ENCODE data around the gene NEXN. TPM values are rescaled to one million over a fixed set of nuclear protein-coding genes. Genes with fewer than 3 reads are reported as not detected.
"Not testable (repeated sequence)": the region's sequence is repeated elsewhere in the genome, so short reads cannot be mapped to it uniquely, and the experiment has no call there.

NEXN gene
- total RNA-seq, 1 donor from 2014 or later: under 0.01 TPM

DNA sequence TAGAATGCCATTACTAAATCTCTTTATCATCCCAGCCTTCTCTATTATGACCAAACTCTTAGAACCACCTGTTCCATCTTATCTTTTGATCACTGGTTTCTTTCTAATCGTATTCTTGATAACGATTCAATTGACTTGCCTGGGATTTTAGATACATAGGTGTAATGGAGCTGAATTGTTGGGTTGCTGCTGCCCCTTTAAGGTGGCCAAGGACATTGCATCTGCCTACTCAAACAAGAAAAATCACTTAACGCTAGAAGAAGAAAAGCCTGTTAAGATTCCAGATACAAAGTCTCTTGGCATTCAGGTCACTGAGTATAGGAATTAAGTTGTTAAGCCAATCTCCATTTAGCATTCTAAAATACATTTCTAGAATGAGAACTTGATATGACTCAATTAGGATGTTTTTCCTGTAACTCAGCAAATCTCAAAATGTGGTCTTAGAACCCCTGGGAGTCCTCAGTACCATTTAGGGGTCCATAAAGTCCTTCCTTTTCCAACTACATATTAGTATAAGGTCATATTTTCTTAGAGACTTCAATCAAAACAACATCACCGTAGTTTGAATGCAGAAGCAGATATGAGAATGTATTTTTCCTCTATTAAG, 12.4 kb downstream of the NEXN start:
- no peak for FAIRE-seq
- peak in 1 of 2 donors; percentile 34 for DNase-seq (ENCODE audit: low spot score in 2 of 2)

DNA sequence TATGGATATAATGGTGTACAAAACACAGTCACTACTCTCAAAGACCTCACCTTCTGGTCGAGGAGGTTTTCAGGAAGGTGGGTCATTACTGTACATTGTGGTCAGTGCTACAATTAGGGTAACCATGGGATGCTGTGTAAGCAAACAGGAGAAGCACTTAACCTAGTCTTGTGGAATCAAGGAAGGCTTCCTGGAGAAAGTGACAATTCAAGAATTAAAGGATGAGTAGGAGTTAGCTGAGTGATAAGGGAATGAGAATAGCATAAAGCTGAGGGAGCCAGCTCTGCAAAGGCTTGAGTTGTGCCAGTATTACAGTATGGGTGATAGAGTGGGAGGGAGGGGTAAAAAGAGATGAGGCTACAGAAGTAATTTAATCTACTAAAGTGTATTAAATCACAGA, 17.2 kb downstream of the NEXN start:
- DNase-seq (ENCODE audit: low spot score in 2 of 2) (no peak), FAIRE-seq (no peak)

DNA sequence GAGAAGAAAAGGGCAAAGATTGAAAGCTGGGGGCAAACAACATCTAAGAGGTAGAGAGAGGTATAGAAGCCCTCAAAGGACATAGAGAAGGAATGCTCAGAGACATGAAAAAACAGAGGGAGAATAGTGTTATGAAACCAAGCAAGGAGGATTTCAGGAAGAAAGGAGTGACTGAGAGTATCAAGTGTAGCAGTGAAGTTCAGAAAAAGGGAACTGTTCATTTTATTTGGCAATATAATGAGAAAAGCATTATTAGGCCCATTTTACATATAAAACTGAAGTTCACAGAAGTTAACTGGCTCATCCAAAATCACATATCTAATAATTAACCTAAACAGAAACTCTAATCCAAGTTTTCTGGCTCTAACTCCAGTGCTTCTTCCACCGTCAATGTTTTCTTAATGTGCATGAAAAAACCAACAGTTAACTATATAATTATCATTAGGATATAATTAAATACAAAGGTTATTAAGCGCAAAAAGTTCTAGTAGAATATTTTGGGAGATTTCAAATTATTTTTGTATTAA, 17.7 kb downstream of the NEXN start:
- DNase-seq (ENCODE audit: low spot score in 2 of 2) (no peak), FAIRE-seq (peak; percentile 42)

DNA sequence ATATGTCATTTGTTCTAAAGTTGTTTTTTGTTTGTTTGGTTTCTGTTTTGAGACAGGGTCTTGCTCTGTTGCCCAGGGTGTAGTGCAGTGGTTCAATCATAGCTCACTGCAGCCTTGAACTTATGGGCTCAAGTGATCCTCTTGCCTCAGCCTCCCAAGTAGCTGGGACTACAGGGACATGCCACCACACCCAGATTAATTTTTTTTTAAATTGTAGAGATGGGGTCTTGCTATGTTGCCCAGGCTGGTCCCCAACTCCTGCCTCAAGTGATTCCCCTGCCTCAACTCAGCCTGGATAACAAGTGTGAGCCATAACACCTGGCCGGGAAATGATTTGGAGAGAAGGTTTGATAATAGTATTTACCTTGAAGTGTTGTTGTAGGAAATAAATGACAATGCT, 18.2 kb downstream of the NEXN start:
- DNase-seq (ENCODE audit: low spot score in 2 of 2) (no peak), FAIRE-seq (no peak)

DNA sequence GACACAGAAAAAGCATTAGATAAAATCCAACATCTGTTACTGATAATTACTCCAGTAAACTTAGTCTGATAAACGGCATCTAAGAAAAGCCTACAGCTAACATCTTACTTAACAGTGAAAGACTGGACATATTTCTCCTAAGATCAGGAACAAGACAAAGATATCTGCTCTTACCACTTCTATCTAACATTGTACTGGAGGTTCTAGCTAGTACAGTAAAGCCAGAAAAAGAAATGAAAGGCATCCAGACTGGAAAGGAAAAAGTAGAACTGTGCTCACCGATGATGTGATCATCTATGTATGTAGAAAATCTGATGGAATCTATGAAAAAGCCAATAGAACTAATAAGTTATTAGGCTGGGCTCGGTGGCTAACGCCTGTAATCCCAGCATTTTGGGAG, 21.7 kb downstream of the NEXN start:
- FAIRE-seq: no peak

DNA sequence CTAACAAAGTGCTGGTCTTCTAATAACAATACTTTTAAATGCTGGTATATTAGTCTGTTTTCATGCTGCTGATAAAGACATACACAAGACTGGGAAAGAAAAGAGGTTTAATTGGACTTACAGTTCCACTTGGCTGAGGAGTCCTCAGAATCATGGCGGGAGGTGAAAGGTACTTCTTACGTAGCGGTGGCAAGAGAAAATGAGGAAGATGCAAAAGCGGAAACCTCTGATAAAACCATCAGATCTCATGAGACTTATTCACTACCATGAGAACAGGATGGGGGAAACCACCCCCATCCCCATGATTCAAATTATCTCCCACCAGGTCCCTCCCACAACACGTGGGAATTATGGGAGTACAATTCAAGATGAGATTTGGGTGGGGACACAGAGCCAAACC, 30.5 kb downstream of the NEXN start:
- FAIRE-seq; DNase-seq (ENCODE audit: low spot score in 2 of 2): not testable (repeated sequence)

More for the DNA sequence above, 21.7 kb downstream of the NEXN start:
- no peak for DNase-seq (ENCODE audit: low spot score in 2 of 2)

DNA sequence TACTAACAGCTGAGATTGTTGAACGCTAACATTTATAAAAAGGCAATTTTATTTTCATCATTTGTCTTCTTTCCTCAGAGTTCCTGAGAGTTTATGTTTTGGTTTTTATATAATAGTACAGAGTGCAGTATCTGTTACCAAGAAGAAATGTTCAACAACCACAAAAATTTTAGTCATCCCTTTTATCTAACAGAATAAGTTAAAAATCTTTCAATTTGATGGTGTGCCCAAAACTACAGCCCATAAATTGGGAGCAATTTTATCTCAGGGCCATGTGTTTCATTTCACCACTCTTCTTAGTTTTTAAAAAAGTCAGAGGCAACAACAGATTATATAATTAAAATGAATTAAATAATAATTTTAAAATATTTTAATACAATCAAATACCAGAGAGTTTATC, 37.1 kb downstream of the NEXN start:
- FAIRE-seq (peak; percentile 55), DNase-seq (ENCODE audit: low spot score in 2 of 2) (no peak)

DNA sequence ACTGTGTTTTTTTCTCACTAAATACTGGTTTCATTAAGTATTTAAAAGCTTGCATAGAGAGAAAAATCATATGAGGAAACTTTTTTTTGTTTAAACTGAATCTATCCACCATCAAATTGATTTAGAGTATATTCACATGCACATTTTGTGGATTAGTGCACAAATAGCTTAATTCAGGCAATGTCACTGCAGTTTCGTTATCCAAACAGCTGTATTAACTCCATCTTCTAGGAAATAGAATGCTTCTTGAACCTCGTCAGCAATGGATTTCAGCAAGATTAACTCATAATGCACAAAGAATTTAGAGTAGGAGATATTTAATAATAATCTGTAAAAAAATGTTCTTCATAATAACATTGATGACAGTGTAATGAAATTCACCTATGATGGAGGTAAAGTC, 37.5 kb downstream of the NEXN start:
- FAIRE-seq (no peak), DNase-seq (ENCODE audit: low spot score in 2 of 2) (no peak)

DNA sequence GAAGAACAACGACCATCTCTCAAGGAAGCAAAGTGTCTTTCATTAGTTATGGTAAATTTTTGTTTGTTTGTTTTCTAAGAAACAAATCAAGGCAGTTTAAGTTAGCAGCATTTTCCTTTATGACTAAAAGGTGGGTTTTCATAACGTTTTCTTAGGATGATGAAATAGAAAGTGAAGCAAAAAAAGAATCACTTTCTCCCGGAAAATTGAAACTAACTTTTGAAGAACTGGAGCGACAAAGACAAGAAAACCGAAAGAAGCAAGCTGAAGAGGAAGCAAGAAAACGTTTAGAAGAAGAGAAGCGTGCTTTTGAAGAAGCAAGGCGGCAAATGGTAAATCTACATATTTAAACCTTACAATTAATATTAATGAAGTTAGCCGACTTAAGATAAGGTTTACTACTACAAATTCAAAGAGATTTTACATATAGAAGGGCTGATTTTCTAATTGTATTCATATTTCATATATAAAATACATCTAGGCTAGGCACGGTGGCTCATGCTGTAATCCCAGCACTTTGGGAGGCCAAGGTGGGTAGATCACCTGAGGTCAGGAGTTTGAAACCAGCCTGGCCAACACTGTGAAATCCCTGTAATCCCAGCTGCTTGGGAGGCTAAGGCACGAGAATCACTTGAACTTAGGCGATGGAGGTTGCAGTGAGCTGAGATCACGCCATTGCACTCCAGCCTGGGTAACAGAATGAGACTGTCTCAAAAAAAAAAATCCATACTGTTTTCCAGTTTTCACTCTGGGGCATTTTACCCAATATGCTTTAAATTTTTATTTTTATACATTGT, 38.3 kb downstream of the NEXN start:
- DNase-seq (ENCODE audit: low spot score in 2 of 2) (no peak), FAIRE-seq (no peak)

DNA sequence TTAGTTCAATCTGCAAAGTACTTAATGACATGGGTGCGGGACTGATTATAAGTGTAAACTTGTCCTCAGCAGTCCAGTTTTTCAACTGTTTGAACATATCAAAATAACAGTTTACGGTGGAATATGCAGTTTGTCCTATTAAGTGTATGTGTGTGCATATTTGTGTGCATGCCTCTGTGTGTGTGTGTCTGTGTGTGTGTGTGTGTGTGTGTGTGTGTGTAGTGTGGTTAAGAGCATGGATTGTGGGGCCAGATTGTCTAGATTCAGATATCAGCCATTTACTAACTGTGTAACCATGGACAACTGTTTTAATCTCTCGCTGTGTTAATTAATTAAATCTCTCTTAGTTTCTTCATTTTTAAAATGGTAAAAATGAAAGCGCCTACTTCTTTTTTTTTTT, 39.0 kb downstream of the NEXN start:
- no peak for FAIRE-seq
- DNase-seq (ENCODE audit: low spot score in 2 of 2): no peak

DNA sequence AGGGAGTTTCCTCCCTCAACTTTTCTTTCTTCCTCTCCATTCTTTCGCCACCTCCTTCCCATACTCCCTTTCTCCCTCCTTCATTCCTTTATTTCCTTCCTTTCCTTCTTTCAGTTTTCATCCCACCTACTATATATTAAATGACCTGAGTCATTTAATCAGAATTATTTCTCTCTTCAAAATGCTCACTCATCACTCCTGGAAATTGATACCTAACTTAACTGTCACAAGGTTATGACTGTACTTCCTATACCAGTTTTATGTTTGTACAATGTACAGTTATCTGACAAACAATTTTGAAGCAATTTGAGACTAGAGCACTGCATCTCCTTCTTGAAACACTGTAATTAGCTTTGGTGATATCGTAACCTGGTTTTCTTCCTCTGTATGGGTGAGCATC, 41.4 kb downstream of the NEXN start:
- FAIRE-seq (no peak), DNase-seq (ENCODE audit: low spot score in 2 of 2) (no peak)

DNA sequence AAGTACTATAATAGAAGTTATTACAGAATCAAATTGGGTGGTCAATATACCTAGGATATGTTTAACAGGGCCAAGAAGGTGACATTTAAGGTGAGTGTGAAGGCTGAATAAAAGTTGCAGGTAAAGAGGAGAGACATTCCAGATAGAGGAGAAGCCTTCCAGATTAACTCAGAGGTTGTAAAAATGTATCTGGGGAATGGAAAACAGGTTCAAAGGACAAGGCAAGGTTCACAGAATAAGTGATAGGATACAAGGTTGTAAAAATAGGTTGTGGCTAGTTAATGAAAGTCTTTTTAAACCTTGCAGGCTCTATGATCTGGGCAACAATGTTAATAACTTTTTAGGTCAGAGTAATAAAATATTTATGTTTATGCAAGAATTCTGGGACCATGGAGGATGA, 50.2 kb downstream of the NEXN start:
- DNase-seq (ENCODE audit: low spot score in 2 of 2): no peak
- FAIRE-seq: no peak

DNA sequence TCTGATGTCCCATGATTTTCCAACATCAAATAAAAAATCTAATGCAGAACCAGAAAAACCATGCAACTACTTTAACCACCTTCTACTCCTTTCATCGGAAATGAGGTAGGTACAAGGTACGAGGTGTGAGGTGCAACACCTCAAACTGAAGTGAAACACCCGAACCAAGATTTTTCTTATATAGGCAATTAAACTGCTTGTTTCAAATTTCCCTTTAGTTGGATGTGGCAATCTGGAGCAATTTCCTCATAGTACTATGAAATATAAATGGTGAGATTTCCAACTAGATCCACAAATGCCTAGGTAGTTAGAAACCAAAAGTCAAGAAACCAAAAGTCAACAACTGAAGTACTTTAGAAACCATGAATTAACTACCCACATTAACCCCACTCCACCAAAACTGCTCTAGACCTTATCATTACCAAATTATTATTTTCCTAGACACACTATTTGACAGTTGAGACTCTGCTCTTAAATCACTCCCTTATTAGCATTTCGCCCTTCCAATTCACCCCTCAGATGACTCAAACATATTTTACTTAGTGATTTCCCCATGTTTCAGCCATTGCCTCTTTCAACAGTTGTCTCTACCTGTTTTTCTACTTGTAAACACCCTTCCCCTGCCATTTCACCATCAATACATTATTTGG, 52.6 kb downstream of the NEXN start:
- FAIRE-seq (no peak), DNase-seq (ENCODE audit: low spot score in 2 of 2) (no peak)

DNA sequence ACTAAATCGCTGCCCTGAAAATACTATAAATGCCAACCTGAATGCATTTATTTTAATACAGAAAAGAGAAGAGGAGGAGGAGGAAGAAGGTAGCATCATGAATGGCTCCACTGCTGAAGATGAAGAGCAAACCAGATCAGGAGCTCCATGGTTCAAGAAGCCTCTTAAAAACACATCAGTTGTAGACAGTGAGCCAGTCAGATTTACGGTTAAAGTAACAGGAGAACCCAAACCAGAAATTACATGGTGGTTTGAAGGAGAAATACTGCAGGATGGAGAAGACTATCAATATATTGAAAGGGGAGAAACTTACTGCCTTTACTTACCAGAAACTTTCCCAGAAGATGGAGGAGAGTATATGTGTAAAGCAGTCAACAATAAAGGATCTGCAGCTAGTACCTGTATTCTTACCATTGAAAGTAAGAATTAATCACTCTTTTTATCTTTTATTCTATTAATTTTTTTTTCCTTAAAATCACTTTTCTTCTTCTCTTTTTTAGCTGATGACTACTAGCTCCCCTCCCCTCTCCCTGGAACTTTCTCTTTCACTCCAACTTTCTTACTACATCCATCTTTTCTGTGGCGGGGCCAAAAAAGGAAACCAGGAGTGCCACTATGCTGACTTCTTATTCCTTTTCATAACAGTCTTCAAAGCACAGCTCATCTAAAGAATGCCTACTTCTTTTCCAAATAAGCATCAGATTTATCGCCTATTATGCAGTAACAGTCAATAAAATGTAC, 54.1 kb downstream of the NEXN start:
- DNase-seq (ENCODE audit: low spot score in 2 of 2) (no peak), FAIRE-seq (no peak)

DNA sequence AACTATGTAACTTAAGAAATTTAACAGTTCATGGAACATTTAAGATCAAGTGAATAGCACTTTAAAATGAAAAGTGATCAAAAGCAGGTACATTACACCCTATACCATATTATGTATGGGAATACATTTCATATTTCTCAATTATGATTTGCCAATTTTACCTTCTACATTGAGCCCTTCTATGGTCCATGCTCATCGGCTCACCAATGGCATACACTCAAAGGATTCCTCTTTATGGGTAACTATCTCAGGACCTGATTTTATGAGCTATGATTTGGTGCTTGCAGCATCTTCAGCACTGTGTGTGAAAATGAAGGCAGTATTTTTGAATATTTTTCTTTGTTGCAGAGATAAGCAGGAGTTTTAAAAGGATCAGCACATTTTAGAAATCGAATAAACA, 56.9 kb downstream of the NEXN start:
- FAIRE-seq (no peak), DNase-seq (ENCODE audit: low spot score in 2 of 2) (no peak)

DNA sequence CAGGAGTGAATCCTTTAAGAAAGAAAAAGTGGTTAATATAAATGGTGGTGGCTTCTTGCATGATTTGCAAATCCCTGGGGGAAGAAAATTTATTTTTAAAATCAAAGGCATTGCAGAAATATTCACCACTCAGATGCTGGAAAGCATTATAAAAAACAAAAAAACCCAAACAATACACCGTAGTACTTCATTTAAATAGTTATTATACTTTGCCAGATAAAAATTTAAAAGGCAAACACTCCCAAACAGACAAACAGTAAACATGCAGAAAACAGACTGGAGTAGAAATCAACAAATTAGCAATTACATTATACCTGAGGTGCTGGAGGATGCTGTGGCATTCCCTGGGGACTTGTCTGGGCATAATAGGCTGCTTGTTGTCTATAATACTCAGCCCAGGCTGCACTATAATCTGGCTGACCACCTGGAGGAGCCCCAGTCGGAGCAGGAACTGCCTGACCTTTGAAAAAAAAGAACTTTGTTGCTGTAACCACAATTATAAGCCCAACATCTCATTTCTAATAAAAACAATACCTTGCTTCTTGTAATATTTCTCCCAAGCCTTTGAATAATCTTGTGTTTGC, 60.5 kb downstream of the NEXN start:
- FAIRE-seq (no peak), DNase-seq (ENCODE audit: low spot score in 2 of 2) (no peak)

DNA sequence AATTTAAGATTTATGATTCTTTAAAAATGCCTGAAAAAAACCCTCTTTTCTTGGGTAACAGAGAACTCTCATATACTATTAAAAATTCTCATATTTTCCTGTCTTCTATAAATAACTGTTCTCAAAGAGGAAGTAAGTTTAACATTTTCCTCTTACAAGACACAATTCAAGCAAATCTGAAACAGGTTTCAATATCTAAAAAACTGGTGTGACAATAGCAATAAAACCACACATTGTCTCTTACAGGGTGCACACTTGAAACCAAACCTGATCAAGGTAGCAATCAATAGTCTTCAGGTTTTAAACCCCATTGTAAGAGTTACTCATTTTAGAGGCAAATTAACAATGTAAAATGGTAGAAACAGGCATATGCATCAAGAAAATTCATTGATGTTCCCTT, 62.4 kb downstream of the NEXN start:
- FAIRE-seq: no peak
- DNase-seq (ENCODE audit: low spot score in 2 of 2): no peak

DNA sequence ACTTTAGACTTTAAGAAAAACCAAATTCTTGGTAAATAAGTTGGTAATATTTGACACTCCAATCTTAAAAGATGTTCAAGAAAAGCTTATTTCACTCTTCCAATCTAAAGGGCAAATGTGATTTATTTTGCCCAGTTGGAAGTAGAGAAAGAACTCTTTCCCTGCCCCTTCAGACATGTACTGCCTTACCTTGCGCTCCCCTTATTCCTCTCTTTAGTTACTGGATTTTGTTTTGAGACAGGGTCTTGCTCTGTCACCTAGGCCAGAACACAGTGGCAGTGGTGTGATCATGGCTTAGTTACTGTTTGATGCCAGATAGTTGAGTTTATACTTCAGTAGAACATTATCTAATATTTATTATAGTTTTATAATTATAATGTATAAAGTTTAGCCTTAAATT, 62.9 kb downstream of the NEXN start:
- FAIRE-seq (no peak), DNase-seq (ENCODE audit: low spot score in 2 of 2) (no peak)

DNA sequence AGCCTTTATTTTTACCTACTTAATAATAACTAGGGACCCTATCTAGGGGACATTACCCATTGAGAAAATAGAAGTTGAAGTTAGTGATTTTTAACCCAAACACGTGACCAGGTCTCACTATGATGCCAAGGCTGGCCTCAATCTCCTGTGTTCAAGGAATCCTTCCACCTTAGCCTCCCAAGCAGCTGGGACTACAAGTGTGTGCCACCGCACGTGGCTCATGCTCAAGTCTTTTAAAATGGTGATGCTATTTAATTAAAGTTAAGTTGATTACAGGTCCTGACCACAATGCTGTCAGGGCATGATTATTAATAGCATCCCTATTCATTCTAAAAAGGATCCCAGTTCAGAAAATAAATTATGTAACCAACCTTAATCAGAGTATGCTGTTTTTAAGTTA, 65.5 kb downstream of the NEXN start:
- FAIRE-seq (no peak), DNase-seq (ENCODE audit: low spot score in 2 of 2) (no peak)

DNA sequence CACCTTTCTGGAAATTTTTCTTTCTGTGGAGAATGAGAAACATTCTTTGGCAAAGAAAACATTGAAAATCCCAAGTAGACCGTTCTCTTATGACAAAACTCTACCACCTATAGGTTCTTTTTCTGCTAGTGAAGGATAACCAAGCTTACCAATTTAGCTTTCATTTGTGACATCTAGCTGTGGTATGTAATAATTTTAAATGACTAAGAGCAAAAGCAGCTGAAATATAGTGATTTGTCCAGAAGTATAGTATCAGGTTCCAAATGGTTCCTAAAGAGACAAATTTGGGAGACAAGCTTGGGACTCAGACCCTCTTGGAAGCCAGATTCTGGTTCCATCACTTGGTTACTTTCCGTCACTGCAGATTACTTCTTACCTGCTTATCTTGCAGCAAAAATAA, 66.1 kb downstream of the NEXN start:
- no peak for FAIRE-seq

DNA sequence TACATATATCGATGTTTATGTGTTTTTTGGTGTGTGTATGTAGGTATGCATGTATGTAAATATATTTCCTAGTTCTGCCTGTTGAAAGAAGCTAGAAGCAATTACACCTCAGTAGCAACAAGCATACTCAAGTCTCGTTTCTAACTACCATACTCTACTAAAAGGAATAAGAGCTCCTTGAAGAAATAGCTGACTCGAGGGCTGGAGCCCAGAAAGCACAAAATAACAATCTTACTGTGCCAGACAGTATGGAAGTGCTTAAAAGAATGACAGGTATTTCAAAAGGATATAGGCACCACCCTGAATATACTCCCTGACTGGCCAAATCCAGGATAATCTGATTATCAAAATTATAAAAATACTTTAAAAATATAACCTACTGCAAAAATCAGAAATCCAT, 67.3 kb downstream of the NEXN start:
- DNase-seq (ENCODE audit: low spot score in 2 of 2): no peak

More for the DNA sequence above, 66.1 kb downstream of the NEXN start:
- DNase-seq (ENCODE audit: low spot score in 2 of 2): no peak

More for the DNA sequence above, 67.3 kb downstream of the NEXN start:
- FAIRE-seq: no peak
